ENCODE data around the gene CDC20. TPM values are rescaled to one million over a fixed set of nuclear protein-coding genes. Genes with fewer than 3 reads are reported as not detected.
A peak's percentile ranks its signal among the peaks of the same experiment; 100 is the strongest.

CDC20 gene
- total RNA-seq = 1.2 TPM
- polyA plus RNA-seq = 1 to 10 TPM; 4.2 to 7.5 (median 5.8) TPM

DNA sequence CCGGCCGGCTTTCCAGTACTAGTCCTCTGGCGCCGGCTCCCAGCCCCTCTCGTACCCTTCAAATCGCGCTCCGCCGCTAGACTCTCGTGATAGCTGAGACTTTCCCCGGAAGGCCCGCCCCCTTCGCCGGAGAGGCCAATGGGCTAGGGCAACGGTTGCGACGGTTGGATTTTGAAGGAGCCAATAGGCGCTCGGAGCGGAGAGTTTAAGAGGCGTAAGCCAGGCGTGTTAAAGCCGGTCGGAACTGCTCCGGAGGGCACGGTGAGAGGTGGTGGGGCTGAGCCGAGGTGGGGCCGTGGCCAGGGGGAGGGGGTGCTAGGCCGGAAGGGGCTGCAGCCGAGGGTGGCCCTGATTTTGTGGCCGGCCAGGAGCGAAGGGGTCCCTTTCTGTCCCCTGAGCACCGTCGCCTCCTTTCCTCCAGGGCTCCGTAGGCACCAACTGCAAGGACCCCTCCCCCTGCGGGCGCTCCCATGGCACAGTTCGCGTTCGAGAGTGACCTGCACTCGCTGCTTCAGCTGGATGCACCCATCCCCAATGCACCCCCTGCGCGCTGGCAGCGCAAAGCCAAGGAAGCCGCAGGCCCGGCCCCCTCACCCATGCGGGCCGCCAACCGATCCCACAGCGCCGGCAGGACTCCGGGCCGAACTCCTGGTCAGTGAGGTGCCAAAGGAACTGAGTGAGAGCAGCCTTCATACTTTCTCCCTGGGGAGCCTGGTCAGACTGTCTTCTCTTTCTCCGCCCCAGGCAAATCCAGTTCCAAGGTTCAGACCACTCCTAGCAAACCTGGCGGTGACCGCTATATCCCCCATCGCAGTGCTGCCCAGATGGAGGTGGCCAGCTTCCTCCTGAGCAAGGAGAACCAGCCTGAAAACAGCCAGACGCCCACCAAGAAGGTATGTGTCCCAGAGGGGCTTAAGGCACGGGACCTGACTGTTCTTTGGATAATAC, at the start of gene CDC20:
CDC20 (plus strand) TSS at position 236 of the 948 bp plus-strand sequence; CDS start at position 471, 235 bp downstream.
- Mint-ChIP-seq H3K9me3 (no peaks in the 10 kb centered on the region), H3K4me1 (peaks cover 9 to 21% (median 15%) of the 10 kb centered on the region in 4 donors), H3K4me3 (peak within 1 kb of the TSS; percentile 90 to 96 (median 92)), H3K27me3 (no peaks in the 10 kb centered on the region), H3K36me3 (peaks cover 24% of the 10 kb centered on the region), H3K27ac (peak within 1 kb of the TSS; percentile 9 to 93 (median 84))
- DNase-seq (peak; percentile 95 to 97 (median 97)), ATAC-seq (ENCODE audit: low read depth in 2 of 2) (peak; percentile 99 to 100)
- Histone ChIP-seq H3K9me3 (ENCODE audit: control insufficient read depth in 2 of 2, low read length in 2 of 2) (no peaks in the 10 kb centered on the region), H3K4me1 (ENCODE audit: control insufficient read depth, insufficient read depth, low read length, poor library complexity, severe bottlenecking) (peaks cover 13% of the 10 kb centered on the region), H3K4me3 (ENCODE audit: low read depth, low read length) (peak within 1 kb of the TSS; percentile 90), H3K27ac (ENCODE audit: insufficient read depth, low read length, poor library complexity, severe bottlenecking) (peak within 1 kb of the TSS; percentile 65), H3K27me3 (ENCODE audit: control insufficient read depth, insufficient read depth, low read length) (no peaks in the 10 kb centered on the region), H3K36me3 (ENCODE audit: control insufficient read depth, insufficient read depth, low read length) (peaks cover 23% of the 10 kb centered on the region)

DNA sequence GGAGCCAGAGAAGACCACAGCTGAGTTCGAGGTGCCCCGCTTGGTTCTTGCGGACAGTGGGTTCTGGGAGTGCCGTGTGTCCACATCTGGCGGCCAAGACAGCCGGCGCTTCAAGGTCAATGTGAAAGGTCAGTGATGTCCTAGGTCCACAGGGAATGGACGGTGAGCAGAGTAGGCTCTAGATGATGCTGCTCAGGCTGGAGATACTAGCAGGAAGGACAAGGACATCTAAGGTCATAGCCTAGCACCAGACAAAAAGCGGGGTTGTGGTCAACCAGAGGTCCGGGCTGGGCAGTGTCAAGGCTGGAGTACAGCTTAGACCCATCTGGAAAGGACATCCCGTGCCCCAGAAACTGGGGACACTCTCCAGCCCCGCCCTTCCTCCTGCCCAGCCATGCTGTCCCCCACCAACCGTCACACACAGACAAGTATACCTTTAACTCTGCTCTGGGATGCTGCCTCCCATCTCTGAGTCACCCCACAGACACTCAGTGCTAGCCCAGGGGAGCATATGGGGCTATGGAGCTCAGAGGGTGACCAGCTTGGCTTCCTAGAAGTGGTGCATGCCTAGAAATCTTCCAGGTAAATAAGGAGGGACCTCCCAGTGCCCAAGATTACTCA, 49.3 kb upstream of the CDC20 start:
- Histone ChIP-seq H3K36me3 (ENCODE audit: control insufficient read depth, insufficient read depth, low read length) (no peaks in the 10 kb centered on the region), H3K9me3 (ENCODE audit: control insufficient read depth in 2 of 2, low read length in 2 of 2) (no peaks in the 10 kb centered on the region), H3K4me1 (ENCODE audit: control insufficient read depth, insufficient read depth, low read length, poor library complexity, severe bottlenecking) (no peaks in the 10 kb centered on the region), H3K27me3 (ENCODE audit: control insufficient read depth, insufficient read depth, low read length) (no peaks in the 10 kb centered on the region), H3K4me3 (ENCODE audit: low read depth, low read length) (no peak overlapping the region), H3K27ac (ENCODE audit: insufficient read depth, low read length, poor library complexity, severe bottlenecking) (no peak overlapping the region)
- H3K9me3 Mint-ChIP-seq = peaks cover 0 to 2% (median 0%) of the 10 kb centered on the region in 7 donors
- no peak overlapping the region for H3K4me3 Mint-ChIP-seq
- H3K27me3 Mint-ChIP-seq = peaks cover 4% of the 10 kb centered on the region
- no peaks in the 10 kb centered on the region for H3K36me3 Mint-ChIP-seq
- ATAC-seq (ENCODE audit: low read depth in 2 of 2) = no peak
- H3K4me1 Mint-ChIP-seq = no peaks in the 10 kb centered on the region
- H3K27ac Mint-ChIP-seq = peak overlapping the region in 1 of 3 donors; percentile 39
- DNase-seq = no peak

DNA sequence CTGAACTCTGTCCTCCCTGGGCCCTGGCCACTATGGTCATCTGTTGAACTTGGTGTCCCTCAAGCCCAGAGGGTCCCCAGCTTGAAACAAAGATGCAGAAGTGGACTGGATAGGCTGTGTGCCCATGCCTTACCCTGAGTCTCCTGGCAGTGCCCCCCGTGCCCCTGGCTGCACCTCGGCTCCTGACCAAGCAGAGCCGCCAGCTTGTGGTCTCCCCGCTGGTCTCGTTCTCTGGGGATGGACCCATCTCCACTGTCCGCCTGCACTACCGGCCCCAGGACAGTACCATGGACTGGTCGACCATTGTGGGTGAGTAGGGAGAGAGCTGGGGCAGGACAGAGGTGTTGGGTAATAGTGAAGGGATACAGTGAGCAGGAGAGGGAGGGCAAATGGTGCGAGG, 47.3 kb upstream of the CDC20 start:
- ATAC-seq (ENCODE audit: low read depth in 2 of 2) (no peak), DNase-seq (no peak)
- no peaks in the 10 kb centered on the region for H3K9me3 ChIP-seq (ENCODE audit: control insufficient read depth in 2 of 2, low read length in 2 of 2)
- H3K4me3 ChIP-seq (ENCODE audit: low read depth, low read length) = no peak overlapping the region
- H3K36me3 ChIP-seq (ENCODE audit: control insufficient read depth, insufficient read depth, low read length) = no peaks in the 10 kb centered on the region
- no peaks in the 10 kb centered on the region for H3K27me3 ChIP-seq (ENCODE audit: control insufficient read depth, insufficient read depth, low read length)
- peaks cover 4% of the 10 kb centered on the region for H3K27me3 Mint-ChIP-seq
- no peaks in the 10 kb centered on the region for H3K4me1 ChIP-seq (ENCODE audit: control insufficient read depth, insufficient read depth, low read length, poor library complexity, severe bottlenecking)
- H3K9me3 Mint-ChIP-seq = no peaks in the 10 kb centered on the region
- no peak overlapping the region for H3K27ac Mint-ChIP-seq
- no peaks in the 10 kb centered on the region for H3K36me3 Mint-ChIP-seq
- H3K4me3 Mint-ChIP-seq = no peak overlapping the region
- no peaks in the 10 kb centered on the region for H3K4me1 Mint-ChIP-seq
- no peak overlapping the region for H3K27ac ChIP-seq (ENCODE audit: insufficient read depth, low read length, poor library complexity, severe bottlenecking)

DNA sequence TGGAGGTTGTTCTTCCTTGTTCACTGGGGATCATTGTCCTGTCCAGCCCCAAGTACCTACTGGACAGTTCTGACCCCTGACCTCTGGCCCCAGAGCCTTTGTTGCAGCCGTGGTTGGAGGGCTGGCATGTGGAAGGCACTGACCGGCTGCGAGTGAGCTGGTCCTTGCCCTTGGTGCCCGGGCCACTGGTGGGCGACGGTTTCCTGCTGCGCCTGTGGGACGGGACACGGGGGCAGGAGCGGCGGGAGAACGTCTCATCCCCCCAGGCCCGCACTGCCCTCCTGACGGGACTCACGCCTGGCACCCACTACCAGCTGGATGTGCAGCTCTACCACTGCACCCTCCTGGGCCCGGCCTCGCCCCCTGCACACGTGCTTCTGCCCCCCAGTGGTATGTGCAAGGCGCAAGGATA, 46.6 kb upstream of the CDC20 start:
- Histone ChIP-seq H3K4me1 (ENCODE audit: control insufficient read depth, insufficient read depth, low read length, poor library complexity, severe bottlenecking) (no peaks in the 10 kb centered on the region), H3K4me3 (ENCODE audit: low read depth, low read length) (no peak overlapping the region), H3K27me3 (ENCODE audit: control insufficient read depth, insufficient read depth, low read length) (no peaks in the 10 kb centered on the region), H3K27ac (ENCODE audit: insufficient read depth, low read length, poor library complexity, severe bottlenecking) (no peak overlapping the region), H3K36me3 (ENCODE audit: control insufficient read depth, insufficient read depth, low read length) (no peaks in the 10 kb centered on the region), H3K9me3 (ENCODE audit: control insufficient read depth in 2 of 2, low read length in 2 of 2) (no peaks in the 10 kb centered on the region)
- Mint-ChIP-seq H3K4me1 (no peaks in the 10 kb centered on the region), H3K9me3 (no peaks in the 10 kb centered on the region), H3K27ac (no peak overlapping the region), H3K27me3 (peaks cover 4% of the 10 kb centered on the region), H3K36me3 (no peaks in the 10 kb centered on the region), H3K4me3 (no peak overlapping the region)
- no peak for ATAC-seq (ENCODE audit: low read depth in 2 of 2)
- DNase-seq = no peak

DNA sequence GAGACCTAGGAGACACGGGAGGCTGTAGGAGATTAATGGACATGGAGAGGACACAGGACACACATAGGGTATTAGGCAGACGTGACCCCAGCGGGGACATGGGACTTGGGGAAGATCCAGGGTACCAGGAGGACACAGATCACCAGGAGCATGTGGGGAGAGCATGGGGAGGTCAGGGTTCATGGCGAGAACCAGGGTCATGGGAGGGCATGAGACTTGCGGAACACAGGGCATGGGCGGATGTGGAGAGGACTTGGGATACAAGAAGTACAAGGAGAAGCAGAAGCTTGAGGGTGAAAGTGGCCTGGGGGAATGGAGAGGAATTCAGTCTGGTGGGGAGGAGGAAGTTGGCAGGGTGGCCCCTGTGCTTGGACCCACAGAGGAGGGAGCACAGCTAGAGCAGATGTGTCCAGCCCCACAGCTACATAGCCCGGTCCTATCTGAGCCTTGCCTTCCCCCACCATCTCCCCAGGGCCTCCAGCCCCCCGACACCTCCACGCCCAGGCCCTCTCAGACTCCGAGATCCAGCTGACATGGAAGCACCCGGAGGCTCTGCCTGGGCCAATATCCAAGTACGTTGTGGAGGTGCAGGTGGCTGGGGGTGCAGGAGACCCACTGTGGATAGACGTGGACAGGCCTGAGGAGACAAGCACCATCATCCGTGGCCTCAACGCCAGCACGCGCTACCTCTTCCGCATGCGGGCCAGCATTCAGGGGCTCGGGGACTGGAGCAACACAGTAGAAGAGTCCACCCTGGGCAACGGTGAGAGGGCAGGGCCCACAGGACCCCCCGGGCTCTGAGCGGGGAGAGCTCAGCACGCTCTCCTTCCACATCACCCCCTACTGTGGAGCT, 45.9 kb upstream of the CDC20 start:
- H3K4me3 ChIP-seq (ENCODE audit: low read depth, low read length) = no peak overlapping the region
- no peak overlapping the region for H3K4me3 Mint-ChIP-seq
- ATAC-seq (ENCODE audit: low read depth in 2 of 2) (no peak), DNase-seq (no peak)
- H3K4me1 ChIP-seq (ENCODE audit: control insufficient read depth, insufficient read depth, low read length, poor library complexity, severe bottlenecking) = no peaks in the 10 kb centered on the region
- peaks cover 4% of the 10 kb centered on the region for H3K27me3 Mint-ChIP-seq
- no peaks in the 10 kb centered on the region for H3K27me3 ChIP-seq (ENCODE audit: control insufficient read depth, insufficient read depth, low read length)
- no peak overlapping the region for H3K27ac ChIP-seq (ENCODE audit: insufficient read depth, low read length, poor library complexity, severe bottlenecking)
- no peaks in the 10 kb centered on the region for H3K9me3 Mint-ChIP-seq
- H3K4me1 Mint-ChIP-seq = no peaks in the 10 kb centered on the region
- no peaks in the 10 kb centered on the region for H3K36me3 Mint-ChIP-seq
- no peaks in the 10 kb centered on the region for H3K36me3 ChIP-seq (ENCODE audit: control insufficient read depth, insufficient read depth, low read length)
- H3K9me3 ChIP-seq (ENCODE audit: control insufficient read depth in 2 of 2, low read length in 2 of 2) = no peaks in the 10 kb centered on the region
- no peak overlapping the region for H3K27ac Mint-ChIP-seq

DNA sequence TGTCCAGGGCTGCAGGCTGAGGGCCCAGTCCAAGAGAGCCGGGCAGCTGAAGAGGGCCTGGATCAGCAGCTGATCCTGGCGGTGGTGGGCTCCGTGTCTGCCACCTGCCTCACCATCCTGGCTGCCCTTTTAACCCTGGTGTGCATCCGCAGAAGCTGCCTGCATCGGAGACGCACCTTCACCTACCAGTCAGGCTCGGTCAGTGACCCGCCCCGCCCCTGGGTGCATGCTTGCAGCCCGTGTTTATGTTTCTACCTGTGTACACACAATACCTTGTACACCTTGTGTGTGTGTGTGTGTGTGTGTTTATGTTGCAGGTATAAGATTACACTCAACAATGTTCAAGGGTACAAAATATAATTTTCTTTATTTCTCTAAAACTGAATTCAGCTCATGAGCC, 45.0 kb upstream of the CDC20 start:
- DNase-seq (no peak), ATAC-seq (ENCODE audit: low read depth in 2 of 2) (no peak)
- no peaks in the 10 kb centered on the region for H3K4me1 Mint-ChIP-seq
- H3K4me1 ChIP-seq (ENCODE audit: control insufficient read depth, insufficient read depth, low read length, poor library complexity, severe bottlenecking) = no peaks in the 10 kb centered on the region
- no peaks in the 10 kb centered on the region for H3K9me3 Mint-ChIP-seq
- peaks cover 4% of the 10 kb centered on the region for H3K27me3 Mint-ChIP-seq
- H3K27ac ChIP-seq (ENCODE audit: insufficient read depth, low read length, poor library complexity, severe bottlenecking) = no peak overlapping the region
- no peaks in the 10 kb centered on the region for H3K36me3 ChIP-seq (ENCODE audit: control insufficient read depth, insufficient read depth, low read length)
- no peak overlapping the region for H3K27ac Mint-ChIP-seq
- no peak overlapping the region for H3K4me3 ChIP-seq (ENCODE audit: low read depth, low read length)
- no peaks in the 10 kb centered on the region for H3K9me3 ChIP-seq (ENCODE audit: control insufficient read depth in 2 of 2, low read length in 2 of 2)
- no peaks in the 10 kb centered on the region for H3K36me3 Mint-ChIP-seq
- H3K27me3 ChIP-seq (ENCODE audit: control insufficient read depth, insufficient read depth, low read length) = no peaks in the 10 kb centered on the region
- H3K4me3 Mint-ChIP-seq = no peak overlapping the region

DNA sequence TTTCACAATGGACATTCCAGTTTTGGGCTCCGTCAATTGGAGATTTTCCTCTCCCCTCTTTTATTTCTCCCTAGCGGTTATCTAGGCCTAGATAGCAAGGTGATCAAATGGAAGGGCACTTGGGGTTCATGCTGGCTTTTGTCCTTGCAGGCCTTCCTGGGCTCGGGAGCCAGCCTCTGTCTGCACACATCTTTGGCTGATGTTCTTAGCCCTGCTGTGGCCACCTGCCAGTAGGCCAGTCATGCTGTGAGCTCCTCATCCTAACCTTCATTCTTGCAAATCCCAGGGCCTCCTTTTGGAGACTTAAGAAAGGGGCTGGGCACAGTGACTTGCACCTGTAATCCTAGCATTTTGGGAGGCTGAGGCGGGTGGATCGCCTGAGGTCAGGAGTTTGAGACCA, 44.5 kb upstream of the CDC20 start:
- no peak overlapping the region for H3K4me3 ChIP-seq (ENCODE audit: low read depth, low read length)
- DNase-seq = no peak
- no peak overlapping the region for H3K27ac ChIP-seq (ENCODE audit: insufficient read depth, low read length, poor library complexity, severe bottlenecking)
- H3K4me1 Mint-ChIP-seq = no peaks in the 10 kb centered on the region
- no peak overlapping the region for H3K27ac Mint-ChIP-seq
- no peaks in the 10 kb centered on the region for H3K36me3 ChIP-seq (ENCODE audit: control insufficient read depth, insufficient read depth, low read length)
- H3K36me3 Mint-ChIP-seq = no peaks in the 10 kb centered on the region
- H3K27me3 ChIP-seq (ENCODE audit: control insufficient read depth, insufficient read depth, low read length) = no peaks in the 10 kb centered on the region
- no peaks in the 10 kb centered on the region for H3K9me3 ChIP-seq (ENCODE audit: control insufficient read depth in 2 of 2, low read length in 2 of 2)
- ATAC-seq (ENCODE audit: low read depth in 2 of 2) = no peak
- H3K4me1 ChIP-seq (ENCODE audit: control insufficient read depth, insufficient read depth, low read length, poor library complexity, severe bottlenecking) = no peaks in the 10 kb centered on the region
- H3K4me3 Mint-ChIP-seq = no peak overlapping the region
- no peaks in the 10 kb centered on the region for H3K9me3 Mint-ChIP-seq
- H3K27me3 Mint-ChIP-seq = peaks cover 4% of the 10 kb centered on the region
